ENCODE results near the gene ARHGAP4.

The ARHGAP4 gene

GRCh38 chrX:153920546-153920945 is 5.5 kb downstream of the ARHGAP4 start:
- Histone ChIP-seq H3K4me3 (ENCODE audit: low read depth, low read length, poor library complexity, severe bottlenecking) (no peak overlapping the region), H3K9me2 (ENCODE audit: low read depth, low read length) (no peaks in the 10 kb centered on the region), H3K27me3 (ENCODE audit: insufficient read depth, low read length) (no peaks in the 10 kb centered on the region), H3K9me3 (ENCODE audit: low read length) (no peaks in the 10 kb centered on the region), H3K4me2 (ENCODE audit: low read length) (no peak overlapping the region), H3K27ac (ENCODE audit: low read depth, low read length, poor library complexity, severe bottlenecking) (no peak overlapping the region), H3K4me1 (ENCODE audit: insufficient read depth, low read length, severe bottlenecking) (peaks cover 28% of the 10 kb centered on the region), H4K20me1 (ENCODE audit: insufficient read depth, low read length) (no peaks in the 10 kb centered on the region), H2AFZ (ENCODE audit: low read length) (no peak overlapping the region), H3K36me3 (ENCODE audit: insufficient read depth, low read length) (peaks cover 43% of the 10 kb centered on the region), H3K79me2 (ENCODE audit: insufficient read depth, low read length) (no peaks in the 10 kb centered on the region), H3F3A (ENCODE audit: insufficient read depth, low read length) (no peaks in the 10 kb centered on the region), H3K9ac (ENCODE audit: low read length) (no peak overlapping the region)
- TF ChIP-seq EZH2 (IDR thresholded peaks at IDR 0.05; ENCODE audit: borderline replicate concordance, low read length) (no peak), CTCF (IDR thresholded peaks at IDR 0.05; ENCODE audit: low read length) (no peak)

- Histone ChIP-seq H2AFZ (ENCODE audit: low read length) (no peak overlapping the region), H3K9me3 (ENCODE audit: low read length) (no peaks in the 10 kb centered on the region), H3F3A (ENCODE audit: insufficient read depth, low read length) (no peaks in the 10 kb centered on the region), H3K27ac (ENCODE audit: low read depth, low read length, poor library complexity, severe bottlenecking) (no peak overlapping the region), H3K4me2 (ENCODE audit: low read length) (no peak overlapping the region), H3K79me2 (ENCODE audit: insufficient read depth, low read length) (no peaks in the 10 kb centered on the region), H3K36me3 (ENCODE audit: insufficient read depth, low read length) (peaks cover 48% of the 10 kb centered on the region), H3K4me1 (ENCODE audit: insufficient read depth, low read length, severe bottlenecking) (peaks cover 15% of the 10 kb centered on the region), H4K20me1 (ENCODE audit: insufficient read depth, low read length) (no peaks in the 10 kb centered on the region), H3K9ac (ENCODE audit: low read length) (no peak overlapping the region), H3K4me3 (ENCODE audit: low read depth, low read length, poor library complexity, severe bottlenecking) (no peak overlapping the region), H3K27me3 (ENCODE audit: insufficient read depth, low read length) (no peaks in the 10 kb centered on the region), H3K9me2 (ENCODE audit: low read depth, low read length) (no peaks in the 10 kb centered on the region)
- no peak for TF ChIP-seq EZH2 (IDR thresholded peaks at IDR 0.05; ENCODE audit: borderline replicate concordance, low read length)
- no peak for TF ChIP-seq CTCF (IDR thresholded peaks at IDR 0.05; ENCODE audit: low read length)
Measured at GRCh38 chrX:153919281-153919680, 6.8 kb downstream of the ARHGAP4 start.

- Histone ChIP-seq H3K4me2 (ENCODE audit: low read length) (no peak overlapping the region), H3K36me3 (ENCODE audit: insufficient read depth, low read length) (peaks cover 55% of the 10 kb centered on the region), H3K9me2 (ENCODE audit: low read depth, low read length) (no peaks in the 10 kb centered on the region), H2AFZ (ENCODE audit: low read length) (no peak overlapping the region), H3K27ac (ENCODE audit: low read depth, low read length, poor library complexity, severe bottlenecking) (no peak overlapping the region), H3K4me1 (ENCODE audit: insufficient read depth, low read length, severe bottlenecking) (peaks cover under 1% of the 10 kb centered on the region), H3K4me3 (ENCODE audit: low read depth, low read length, poor library complexity, severe bottlenecking) (no peak overlapping the region), H3K27me3 (ENCODE audit: insufficient read depth, low read length) (no peaks in the 10 kb centered on the region), H3F3A (ENCODE audit: insufficient read depth, low read length) (no peaks in the 10 kb centered on the region), H3K9ac (ENCODE audit: low read length) (no peak overlapping the region), H3K79me2 (ENCODE audit: insufficient read depth, low read length) (no peaks in the 10 kb centered on the region), H4K20me1 (ENCODE audit: insufficient read depth, low read length) (no peaks in the 10 kb centered on the region), H3K9me3 (ENCODE audit: low read length) (no peaks in the 10 kb centered on the region)
- TF ChIP-seq EZH2 (IDR thresholded peaks at IDR 0.05; ENCODE audit: borderline replicate concordance, low read length), result no peak
- no peak for TF ChIP-seq CTCF (IDR thresholded peaks at IDR 0.05; ENCODE audit: low read length)
Measured at GRCh38 chrX:153917869-153918268, 8.2 kb downstream of the ARHGAP4 start.
